ENCODE data around the gene TES. TPM values are rescaled to one million over a fixed set of nuclear protein-coding genes. Genes with fewer than 3 reads are reported as not detected.

TES gene
- total RNA-seq, result 207 TPM
- polyA plus RNA-seq, result 159 TPM

GRCh38 chr7:116210345-116211005 is at the start of gene TES:
Gene TES, plus strand, starts transcription at chr7:116210539. Its CDS starts 169 bp downstream, at chr7:116210708.
- peak within 1 kb of the TSS; percentile 68 for H3K4me3 ChIP-seq (ENCODE audit: low read depth, low read length)
- no peaks in the 10 kb centered on the region for H3K4me1 ChIP-seq (ENCODE audit: insufficient read depth)
- WGBS, result under 1% methylated on average over 83 of the region's 83 CpGs
- H3K27ac ChIP-seq (ENCODE audit: low read depth), result peak within 1 kb of the TSS; percentile 92
- no peak for DNase-seq (ENCODE audit: extremely low spot score)
- no peaks in the 10 kb centered on the region for H3K36me3 ChIP-seq (ENCODE audit: insufficient read depth)

GRCh38 chr7:116161728-116162127 is 48.6 kb upstream of the TES start:
- no peaks in the 10 kb centered on the region for H3K4me1 ChIP-seq (ENCODE audit: insufficient read depth)
- no peak overlapping the region for H3K4me3 ChIP-seq (ENCODE audit: low read depth, low read length)
- H3K27ac ChIP-seq (ENCODE audit: low read depth), result no peak overlapping the region
- H3K36me3 ChIP-seq (ENCODE audit: insufficient read depth), result no peaks in the 10 kb centered on the region
- no peak for DNase-seq (ENCODE audit: extremely low spot score)

- Histone ChIP-seq H3K36me3 (ENCODE audit: insufficient read depth) (no peaks in the 10 kb centered on the region), H3K4me1 (ENCODE audit: insufficient read depth) (no peaks in the 10 kb centered on the region), H3K4me3 (ENCODE audit: low read depth, low read length) (no peak overlapping the region), H3K27ac (ENCODE audit: low read depth) (no peak overlapping the region)
- no peak for DNase-seq (ENCODE audit: extremely low spot score)
Observed at GRCh38 chr7:116162254-116162653, 48.1 kb upstream of the TES start.

- Histone ChIP-seq H3K4me1 (ENCODE audit: insufficient read depth) (no peaks in the 10 kb centered on the region), H3K4me3 (ENCODE audit: low read depth, low read length) (no peak overlapping the region), H3K27ac (ENCODE audit: low read depth) (no peak overlapping the region), H3K36me3 (ENCODE audit: insufficient read depth) (no peaks in the 10 kb centered on the region)
- no peak for DNase-seq (ENCODE audit: extremely low spot score)
Observed at GRCh38 chr7:116162992-116163391, 47.3 kb upstream of the TES start.

- H3K36me3 ChIP-seq (ENCODE audit: insufficient read depth), result no peaks in the 10 kb centered on the region
- DNase-seq (ENCODE audit: extremely low spot score), result no peak
- H3K27ac ChIP-seq (ENCODE audit: low read depth), result no peak overlapping the region
- WGBS, result 84% methylated on average over 2 of the region's 2 CpGs
- H3K4me3 ChIP-seq (ENCODE audit: low read depth, low read length), result no peak overlapping the region
- H3K4me1 ChIP-seq (ENCODE audit: insufficient read depth), result no peaks in the 10 kb centered on the region
Observed at GRCh38 chr7:116164552-116165306, 45.6 kb upstream of the TES start.

GRCh38 chr7:116165717-116166116 is 44.6 kb upstream of the TES start:
- no peak overlapping the region for H3K27ac ChIP-seq (ENCODE audit: low read depth)

GRCh38 chr7:116166156-116166555 is 44.2 kb upstream of the TES start:
- no peak for DNase-seq (ENCODE audit: extremely low spot score)
- Histone ChIP-seq H3K4me3 (ENCODE audit: low read depth, low read length) (no peak overlapping the region), H3K4me1 (ENCODE audit: insufficient read depth) (no peaks in the 10 kb centered on the region), H3K27ac (ENCODE audit: low read depth) (no peak overlapping the region), H3K36me3 (ENCODE audit: insufficient read depth) (no peaks in the 10 kb centered on the region)
- WGBS, result 93% methylated on average over 2 of the region's 2 CpGs

More at GRCh38 chr7:116165717-116166116, 44.6 kb upstream of the TES start:
- no peak overlapping the region for H3K4me3 ChIP-seq (ENCODE audit: low read depth, low read length)
- no peak for DNase-seq (ENCODE audit: extremely low spot score)
- H3K4me1 ChIP-seq (ENCODE audit: insufficient read depth), result no peaks in the 10 kb centered on the region
- 90% methylated on average over 2 of the region's 2 CpGs for WGBS
- H3K36me3 ChIP-seq (ENCODE audit: insufficient read depth), result no peaks in the 10 kb centered on the region

- Histone ChIP-seq H3K27ac (ENCODE audit: low read depth) (no peak overlapping the region), H3K4me1 (ENCODE audit: insufficient read depth) (no peaks in the 10 kb centered on the region), H3K36me3 (ENCODE audit: insufficient read depth) (no peaks in the 10 kb centered on the region), H3K4me3 (ENCODE audit: low read depth, low read length) (no peak overlapping the region)
- no peak for DNase-seq (ENCODE audit: extremely low spot score)
- WGBS, result 77% methylated on average over 4 of the region's 4 CpGs
Observed at GRCh38 chr7:116167177-116167576, 43.2 kb upstream of the TES start.

- no peak overlapping the region for H3K27ac ChIP-seq (ENCODE audit: low read depth)
- H3K4me3 ChIP-seq (ENCODE audit: low read depth, low read length), result no peak overlapping the region
- no peaks in the 10 kb centered on the region for H3K4me1 ChIP-seq (ENCODE audit: insufficient read depth)
- 62% methylated on average over 1 of the region's 1 CpG for WGBS
- H3K36me3 ChIP-seq (ENCODE audit: insufficient read depth), result no peaks in the 10 kb centered on the region
- DNase-seq (ENCODE audit: extremely low spot score), result no peak
Observed at GRCh38 chr7:116169060-116169459, 41.3 kb upstream of the TES start.

GRCh38 chr7:116170180-116170579 is 40.2 kb upstream of the TES start:
- no peak for DNase-seq (ENCODE audit: extremely low spot score)
- no peaks in the 10 kb centered on the region for H3K36me3 ChIP-seq (ENCODE audit: insufficient read depth)
- H3K4me1 ChIP-seq (ENCODE audit: insufficient read depth), result no peaks in the 10 kb centered on the region
- H3K27ac ChIP-seq (ENCODE audit: low read depth), result no peak overlapping the region
- H3K4me3 ChIP-seq (ENCODE audit: low read depth, low read length), result no peak overlapping the region

GRCh38 chr7:116171094-116171493 is 39.2 kb upstream of the TES start:
- Histone ChIP-seq H3K4me3 (ENCODE audit: low read depth, low read length) (no peak overlapping the region), H3K4me1 (ENCODE audit: insufficient read depth) (no peaks in the 10 kb centered on the region), H3K36me3 (ENCODE audit: insufficient read depth) (no peaks in the 10 kb centered on the region), H3K27ac (ENCODE audit: low read depth) (no peak overlapping the region)
- no peak for DNase-seq (ENCODE audit: extremely low spot score)
- 65% methylated on average over 2 of the region's 2 CpGs for WGBS

GRCh38 chr7:116172353-116172752 is 38.0 kb upstream of the TES start:
- Histone ChIP-seq H3K4me1 (ENCODE audit: insufficient read depth) (no peaks in the 10 kb centered on the region), H3K36me3 (ENCODE audit: insufficient read depth) (no peaks in the 10 kb centered on the region), H3K4me3 (ENCODE audit: low read depth, low read length) (no peak overlapping the region), H3K27ac (ENCODE audit: low read depth) (no peak overlapping the region)
- no peak for DNase-seq (ENCODE audit: extremely low spot score)

- no peak overlapping the region for H3K27ac ChIP-seq (ENCODE audit: low read depth)
- WGBS, result 63% methylated on average over 8 of the region's 8 CpGs
Observed at GRCh38 chr7:116173051-116174028, 37.0 kb upstream of the TES start.

More at GRCh38 chr7:116173051-116174028, 37.0 kb upstream of the TES start:
- DNase-seq (ENCODE audit: extremely low spot score), result peak; percentile 75
- Histone ChIP-seq H3K4me1 (ENCODE audit: insufficient read depth) (no peaks in the 10 kb centered on the region), H3K36me3 (ENCODE audit: insufficient read depth) (no peaks in the 10 kb centered on the region), H3K4me3 (ENCODE audit: low read depth, low read length) (no peak overlapping the region)
